Measurements from ENCODE around the gene XRN1. TPM values are rescaled to one million over a fixed set of nuclear protein-coding genes. Genes with fewer than 3 reads are reported as not detected.

Gene XRN1
- total and polyA plus RNA-seq, 4 experiments from 2014 or later = 44.5 to 104 (median 82.4) TPM

DNA sequence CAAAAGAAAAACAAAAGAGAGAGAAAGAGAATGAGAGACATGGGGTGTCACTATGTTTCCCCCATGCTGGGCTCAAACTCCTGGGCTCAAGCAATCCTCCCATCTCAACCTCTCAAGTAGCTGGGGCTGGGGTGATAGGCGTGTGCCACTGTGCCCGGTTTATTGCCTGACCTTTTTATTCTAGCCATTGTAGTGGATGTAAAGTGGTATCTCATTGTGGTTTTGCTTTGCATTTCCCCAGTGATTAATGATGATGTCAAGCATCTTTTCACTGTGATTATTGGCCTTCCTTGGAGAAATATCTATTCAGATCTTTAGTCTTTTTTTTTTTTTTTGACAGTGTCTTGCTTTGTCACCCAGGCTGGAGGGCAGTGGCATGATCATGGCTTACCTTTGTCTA is 184.7 kb downstream of the XRN1 start:
- peak overlapping the region in 1 of 7 donors; percentile 53 for H3K27ac Mint-ChIP-seq
- DNase-seq = no peak
- intact Hi-C loops (cut with micrococcal nuclease) = no loop called here
- POLR2A ChIA-PET (ENCODE audit: partially characterized antibody) = no interaction called here
- H3K9me3 Mint-ChIP-seq = no peaks in the 10 kb centered on the region
- no peaks in the 10 kb centered on the region for H3K36me3 ChIP-seq (ENCODE audit: insufficient read depth, low read length)
- CTCF ChIA-PET (ENCODE audit: partially characterized antibody) = interaction anchor here (0.8 kb wide), 1 partner anchor 17 kb away, joined by 3 read pairs; no protein-coding TSS in a partner anchor
- H3K27ac ChIP-seq (ENCODE audit: low read depth, low read length) = no peak overlapping the region
- no peak overlapping the region for H3K4me3 ChIP-seq (ENCODE audit: low read length in 2 of 2)
- no peaks in the 10 kb centered on the region for H3K27me3 Mint-ChIP-seq
- H3K27me3 ChIP-seq (ENCODE audit: insufficient read depth, low read length) = no peaks in the 10 kb centered on the region
- H3K9me3 ChIP-seq (ENCODE audit: control insufficient read depth in 1 of 2, low read length in 2 of 2) = no peaks in the 10 kb centered on the region
- no peak overlapping the region for H3K4me3 Mint-ChIP-seq
- H3K36me3 Mint-ChIP-seq = peaks cover 0 to 4% of the 10 kb centered on the region in 2 donors
- no peaks in the 10 kb centered on the region for H3K4me1 ChIP-seq (ENCODE audit: insufficient read depth, low read length)
- peaks cover 0 to 3% (median 0%) of the 10 kb centered on the region in 4 donors for H3K4me1 Mint-ChIP-seq

GRCh38 chr3:142259359-142259758 is 188.5 kb downstream of the XRN1 start:
- Mint-ChIP-seq H3K9me3 (peaks cover 0 to 19% (median 9%) of the 10 kb centered on the region in 8 donors), H3K4me3 (no peak overlapping the region), H3K27ac (no peak overlapping the region), H3K27me3 (no peaks in the 10 kb centered on the region), H3K36me3 (no peaks in the 10 kb centered on the region), H3K4me1 (peaks cover 0 to 1% (median 0%) of the 10 kb centered on the region in 4 donors)
- no peak overlapping the region for H3K27ac ChIP-seq (ENCODE audit: low read depth, low read length)
- no peaks in the 10 kb centered on the region for H3K36me3 ChIP-seq (ENCODE audit: insufficient read depth, low read length)
- no peak for DNase-seq
- ChIA-PET POLR2A (ENCODE audit: partially characterized antibody) (no interaction called here), CTCF (ENCODE audit: partially characterized antibody) (no interaction called here)
- H3K9me3 ChIP-seq (ENCODE audit: control insufficient read depth in 1 of 2, low read length in 2 of 2) = no peaks in the 10 kb centered on the region
- H3K27me3 ChIP-seq (ENCODE audit: insufficient read depth, low read length) = no peaks in the 10 kb centered on the region
- H3K4me3 ChIP-seq (ENCODE audit: low read length in 2 of 2) = no peak overlapping the region
- H3K4me1 ChIP-seq (ENCODE audit: insufficient read depth, low read length) = no peaks in the 10 kb centered on the region
- intact Hi-C loops (cut with micrococcal nuclease) = no loop called here

DNA sequence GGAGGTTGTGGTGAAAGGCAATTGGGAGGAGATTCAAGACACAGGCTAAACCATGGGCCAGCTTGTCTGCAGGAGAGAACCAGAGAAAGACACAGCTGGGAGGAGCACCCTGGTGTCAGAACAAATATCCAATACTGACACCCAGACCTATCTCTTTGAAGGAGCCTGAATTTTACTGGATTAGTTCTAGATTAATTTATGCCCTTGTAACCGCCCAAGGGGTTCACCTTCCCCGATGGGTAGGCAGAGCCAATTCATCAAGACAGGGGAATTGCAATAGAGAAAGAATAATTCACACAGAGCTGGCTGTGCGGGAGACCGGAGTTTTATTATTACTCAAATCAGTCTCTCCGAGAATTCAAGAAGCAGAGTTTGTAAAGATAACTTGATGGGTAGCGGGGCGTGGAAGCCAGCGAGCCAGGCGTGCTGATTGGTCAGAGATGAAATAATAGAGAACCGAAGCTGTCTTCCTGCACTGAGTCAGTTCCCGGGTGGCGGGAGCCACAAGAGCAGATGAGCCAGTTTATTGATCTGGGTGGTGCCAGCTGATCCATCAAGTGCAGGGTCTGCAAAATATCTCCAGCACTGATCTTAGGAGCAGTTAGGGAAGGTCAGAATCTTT is 191.0 kb downstream of the XRN1 start:
- no peak overlapping the region for H3K4me3 ChIP-seq (ENCODE audit: low read length in 2 of 2)
- CTCF ChIA-PET (ENCODE audit: partially characterized antibody) = interaction anchor here (1.1 to 1.3 kb wide), 2 partner anchors 14 to 22 kb away, joined by 3 to 4 read pairs; no protein-coding TSS in a partner anchor
- Mint-ChIP-seq H3K27me3 (peaks cover 0 to 2% of the 10 kb centered on the region in 2 donors), H3K4me1 (peaks cover 0 to 1% (median 0%) of the 10 kb centered on the region in 4 donors), H3K4me3 (no peak overlapping the region), H3K36me3 (peaks cover 0 to 12% of the 10 kb centered on the region in 2 donors), H3K9me3 (peaks cover 4 to 42% (median 25%) of the 10 kb centered on the region in 8 donors), H3K27ac (peak overlapping the region in 1 of 7 donors; percentile 14)
- no peaks in the 10 kb centered on the region for H3K36me3 ChIP-seq (ENCODE audit: insufficient read depth, low read length)
- H3K4me1 ChIP-seq (ENCODE audit: insufficient read depth, low read length) = no peaks in the 10 kb centered on the region
- no peak for DNase-seq
- intact Hi-C loops (cut with micrococcal nuclease) = no loop called here
- H3K27me3 ChIP-seq (ENCODE audit: insufficient read depth, low read length) = no peaks in the 10 kb centered on the region
- POLR2A ChIA-PET (ENCODE audit: partially characterized antibody) = no interaction called here
- H3K9me3 ChIP-seq (ENCODE audit: control insufficient read depth in 1 of 2, low read length in 2 of 2) = no peaks in the 10 kb centered on the region
- H3K27ac ChIP-seq (ENCODE audit: low read depth, low read length) = no peak overlapping the region

Other genes with a start within 250 kb of the XRN1 start
- 10 to 100 TPM; 15.1 to 18.6 TPM for gene GK5, start 222.5 kb downstream of the XRN1 start, total RNA-seq
- gene GK5, start 222.5 kb downstream of the XRN1 start, polyA plus RNA-seq = 1 to 10 TPM; 4.5 to 5.8 TPM
- 10 to 100 TPM; 42.3 to 45.6 TPM for gene ATR, start 130.7 kb upstream of the XRN1 start, total RNA-seq
- 10 to 100 TPM in 1 of 2 donors, 1 to 10 TPM in 1; 4.3 to 12.3 TPM for gene ATR, start 130.7 kb upstream of the XRN1 start, polyA plus RNA-seq
- 1 to 10 TPM; 2.7 to 3.1 TPM for gene PLS1, start 148.4 kb upstream of the XRN1 start, total RNA-seq
- 1 to 10 TPM; 5.0 to 6.2 TPM for gene PLS1, start 148.4 kb upstream of the XRN1 start, polyA plus RNA-seq